ENCODE results near the gene RAB14.
"Not testable (repeated sequence)": the region's sequence is repeated elsewhere in the genome, so short reads cannot be mapped to it uniquely, and the experiment has no call there.

- not testable (repeated sequence) for TF ChIP-seq CTCF (conservative IDR thresholded peaks at IDR 0.05 in 1 of 2, IDR thresholded peaks at IDR 0.05 in 1 of 2; ENCODE audit: low read depth in 1 of 2, low read length in 2 of 2); EZH2 (IDR thresholded peaks at IDR 0.05; ENCODE audit: low read length, missing control alignments)
Observed at GRCh38 chr9:121179373-121179721, 22.3 kb downstream of the RAB14 start.
